Naive thymus-derived CD4-positive, alpha-beta T cell (primary cell): ENCODE measurements around the gene SAMD11. TPM values are rescaled to one million over a fixed set of nuclear protein-coding genes. Genes with fewer than 3 reads are reported as not detected.

Source experiments
- ATAC-seq: fragments of 150-1000 bp; cut with Tn5 transposase; 2 replicates; pipeline ENCODE4 v1.10.0; 2021; ENCODE audit warnings: mild to moderate bottlenecking, moderate library complexity
- CTCF ChIA-PET: fragments of 350-600 bp; sonication (Branson Sonifier 250); formaldehyde crosslinking; loops from one replicate; lab custom pipeline; 2021; ENCODE audit warnings: antibody characterized with exemption; lab: Charles Lee
- POLR2A ChIA-PET: fragments of 350-600 bp; sonication (Branson Sonifier 250); formaldehyde crosslinking; loops from one replicate; lab custom pipeline; 2021; ENCODE audit warnings: antibody characterized with exemption, inconsistent platforms; lab: Charles Lee
- DNase-seq, 9 donors: peaks; one replicate each; pipeline versions ENCODE4 v3.0.0 to v3.0.0-alpha.2; 2020 to 2022; ENCODE audit warnings: mixed read lengths in 1 of 9
- H3K27ac ChIP-seq: one replicate; pipeline ENCODE4 v1.7.0; 2013; ENCODE audit warnings: mild to moderate bottlenecking, low read depth, low read length, moderate library complexity
- H3K27me3 ChIP-seq, 2 donors: one replicate each; pipeline ENCODE4 v1.7.0; 2013; ENCODE audit warnings: low read length in 2 of 2, mild to moderate bottlenecking in 2 of 2, moderate library complexity in 2 of 2; ENCODE audit not compliant: control insufficient read depth in 2 of 2, insufficient read depth in 2 of 2
- H3K36me3 ChIP-seq, 3 experiments: 1 replicate in 2 of 3; 2 replicates in 1 of 3; pipeline ENCODE4 v1.7.0; 2013; ENCODE audit warnings: low read length in 3 of 3, mild to moderate bottlenecking in 3 of 3, moderate library complexity in 1 of 3; ENCODE audit not compliant: insufficient read depth in 3 of 3, control insufficient read depth in 2 of 3
- H3K4me1 ChIP-seq, 2 donors: one replicate each; pipeline ENCODE4 v1.7.0; 2013; ENCODE audit warnings: low read length in 2 of 2, mild to moderate bottlenecking in 2 of 2, moderate library complexity in 1 of 2; ENCODE audit not compliant: control insufficient read depth in 2 of 2, insufficient read depth in 2 of 2
- H3K4me3 ChIP-seq: 2 replicates; pipeline ENCODE4 v1.7.0; 2013; ENCODE audit warnings: mild to moderate bottlenecking, low read length
- H3K9me3 ChIP-seq, 3 experiments: 1 replicate in 2 of 3; 2 replicates in 1 of 3; pipeline ENCODE4 v1.7.0; 2013; ENCODE audit warnings: low read length in 3 of 3; ENCODE audit not compliant: control insufficient read depth in 2 of 3
- H3K27ac Mint-ChIP-seq, 9 donors: one replicate each; pipeline ENCODE4 v1.8.0; 2020 to 2022; ENCODE audit warnings: mixed read lengths in 9 of 9, mild to moderate bottlenecking in 8 of 9, moderate library complexity in 5 of 9, inconsistent platforms in 2 of 9
- H3K27me3 Mint-ChIP-seq, 5 donors: one replicate each; pipeline ENCODE4 v1.8.0; 2021 to 2022; ENCODE audit warnings: mixed read lengths in 5 of 5, mild to moderate bottlenecking in 1 of 5
- H3K36me3 Mint-ChIP-seq, 5 donors: one replicate each; pipeline ENCODE4 v1.8.0; 2020 to 2022; ENCODE audit warnings: mixed read lengths in 5 of 5, mild to moderate bottlenecking in 3 of 5, inconsistent platforms in 1 of 5
- H3K4me1 Mint-ChIP-seq, 7 donors: one replicate each; pipeline ENCODE4 v1.8.0; 2020 to 2022; ENCODE audit warnings: mixed read lengths in 7 of 7, mild to moderate bottlenecking in 3 of 7, inconsistent platforms in 1 of 7
- H3K4me3 Mint-ChIP-seq, 10 donors: one replicate each; pipeline ENCODE4 v1.8.0; 2020 to 2022; ENCODE audit warnings: mild to moderate bottlenecking in 10 of 10, mixed read lengths in 10 of 10, moderate library complexity in 6 of 10, inconsistent platforms in 2 of 10
- H3K9me3 Mint-ChIP-seq, 11 donors: one replicate each; pipeline ENCODE4 v1.8.0; 2020 to 2022; ENCODE audit warnings: mixed read lengths in 11 of 11, mild to moderate bottlenecking in 4 of 11, inconsistent platforms in 1 of 11, moderate library complexity in 1 of 11
- intact Hi-C, 2 donors: fragments of 100-400 bp; cut with micrococcal nuclease; formaldehyde crosslinking; loops; one replicate each; pipeline ENCODE4 v1.15.1; 2023
- polyA plus RNA-seq, 2 donors: library from polyadenylated mRNA; unstranded; fragments of 300-500 nt; fragmentation: Illumina TruSeq; gene quantifications; one replicate each; pipeline ENCODE4 v1.2.3, GENCODE V29; 2021
- total RNA-seq, 6 experiments: library from RNA in 5 of 6; stranded (reverse) in 5 of 6; gene quantifications; 1 replicate in 5 of 6; 2 replicates in 1 of 6; pipeline ENCODE4 v1.2.3 and lab custom pipeline; 2021 to 2026

Gene SAMD11
- total and polyA plus RNA-seq, 7 experiments from 2014 or later = 0.10 to 0.24 TPM; not detected in 5

GRCh38 chr1:991895-992294, 68.2 kb downstream of the SAMD11 start:
- POLR2A ChIA-PET = interaction anchor here (0.6 kb wide), 1 partner anchor 53 kb away, joined by 3 read pairs; no protein-coding TSS in a partner anchor
- H3K36me3 ChIP-seq = no peaks in the 10 kb centered on the region
- Mint-ChIP-seq H3K27ac (no peak overlapping the region), H3K4me3 (no peak overlapping the region), H3K9me3 (peaks cover 0 to 13% (median 6%) of the 10 kb centered on the region in 11 donors), H3K36me3 (peaks cover 0 to 7% (median 0%) of the 10 kb centered on the region in 5 donors), H3K4me1 (peaks cover 0 to 16% (median 9%) of the 10 kb centered on the region in 7 donors), H3K27me3 (peaks cover 6 to 53% (median 14%) of the 10 kb centered on the region in 5 donors)
- peaks cover 0 to 3% (median 0%) of the 10 kb centered on the region in 3 experiments for H3K9me3 ChIP-seq
- no peaks in the 10 kb centered on the region for H3K27me3 ChIP-seq
- CTCF ChIA-PET = interaction anchor here (0.8 kb wide), 1 partner anchor 9 kb away, joined by 3 read pairs; no protein-coding TSS in a partner anchor
- ATAC-seq = no peak
- H3K4me1 ChIP-seq = no peaks in the 10 kb centered on the region
- H3K27ac ChIP-seq = no peak overlapping the region
- H3K4me3 ChIP-seq = no peak overlapping the region
- DNase-seq = no peak
- intact Hi-C loops = no loop called here

- no peak overlapping the region for H3K4me3 Mint-ChIP-seq
- H3K36me3 ChIP-seq = no peaks in the 10 kb centered on the region
- ChIA-PET CTCF (interaction anchor here (0.8 kb wide), 1 partner anchor 9 kb away, joined by 3 read pairs; no protein-coding TSS in a partner anchor), POLR2A (no interaction called here)
- H3K27me3 Mint-ChIP-seq = peaks cover 6 to 56% (median 17%) of the 10 kb centered on the region in 5 donors
- peaks cover 0 to 13% (median 6%) of the 10 kb centered on the region in 11 donors for H3K9me3 Mint-ChIP-seq
- ATAC-seq (no peak), DNase-seq (no peak)
- no peaks in the 10 kb centered on the region for H3K4me1 ChIP-seq
- no peak overlapping the region for H3K27ac ChIP-seq
- peaks cover 0 to 3% (median 0%) of the 10 kb centered on the region in 3 experiments for H3K9me3 ChIP-seq
- H3K36me3 Mint-ChIP-seq = peaks cover 0 to 7% (median 0%) of the 10 kb centered on the region in 5 donors
- intact Hi-C loops = no loop called here
- H3K27me3 ChIP-seq = no peaks in the 10 kb centered on the region
- peaks cover 0 to 21% (median 12%) of the 10 kb centered on the region in 7 donors for H3K4me1 Mint-ChIP-seq
- no peak overlapping the region for H3K27ac Mint-ChIP-seq
- H3K4me3 ChIP-seq = no peak overlapping the region
These were observed 68.6 kb downstream of the SAMD11 start for GRCh38 chr1:992362-992761.

GRCh38 chr1:993379-993995, 69.8 kb downstream of the SAMD11 start:
- H3K4me1 Mint-ChIP-seq = peaks cover 0 to 21% (median 12%) of the 10 kb centered on the region in 7 donors

More at GRCh38 chr1:993379-993995, 69.8 kb downstream of the SAMD11 start:
- Mint-ChIP-seq H3K9me3 (peaks cover 0 to 11% (median 6%) of the 10 kb centered on the region in 11 donors), H3K4me3 (no peak overlapping the region), H3K27me3 (peaks cover 6 to 49% (median 17%) of the 10 kb centered on the region in 5 donors), H3K27ac (no peak overlapping the region), H3K36me3 (peaks cover 0 to 7% (median 0%) of the 10 kb centered on the region in 5 donors)
- no peak for ATAC-seq
- DNase-seq = peak in 1 of 9 donors; percentile 7
- no peak overlapping the region for H3K27ac ChIP-seq
- POLR2A ChIA-PET = interaction anchor here (0.6 kb wide), 1 partner anchor 55 kb away, joined by 4 read pairs; no protein-coding TSS in a partner anchor
- no peaks in the 10 kb centered on the region for H3K27me3 ChIP-seq
- H3K9me3 ChIP-seq = peaks cover 0 to 3% (median 0%) of the 10 kb centered on the region in 3 experiments
- H3K4me1 ChIP-seq = no peaks in the 10 kb centered on the region
- CTCF ChIA-PET = no interaction called here
- H3K36me3 ChIP-seq = no peaks in the 10 kb centered on the region
- intact Hi-C loops = no loop called here
- no peak overlapping the region for H3K4me3 ChIP-seq

Other genes with a start within 250 kb of the SAMD11 start
- gene OR4F16, start 237.3 kb upstream of the SAMD11 start, total RNA-seq = under 1 TPM in 1 of 5 experiments, not detected in 4; 0.35 TPM
- not detected for gene OR4F16, start 237.3 kb upstream of the SAMD11 start, polyA plus RNA-seq
- 10 to 100 TPM; 46.6 to 88.3 (median 67.9) TPM for gene NOC2L, start 35.3 kb downstream of the SAMD11 start, total RNA-seq
- 10 to 100 TPM; 62.7 to 82.5 TPM for gene NOC2L, start 35.3 kb downstream of the SAMD11 start, polyA plus RNA-seq
- gene KLHL17, start 36.7 kb downstream of the SAMD11 start, total RNA-seq = 10 to 100 TPM; 14.2 to 34.2 (median 32.0) TPM
- gene KLHL17, start 36.7 kb downstream of the SAMD11 start, polyA plus RNA-seq = 1 to 10 TPM in 1 of 2 donors, under 1 TPM in 1; 0.58 to 2.6 TPM
- gene PLEKHN1, start 42.6 kb downstream of the SAMD11 start, total RNA-seq = 1 to 10 TPM in 3 of 5 experiments, under 1 TPM in 2; 0.24 to 3.0 (median 1.0) TPM
- under 1 TPM in 1 of 2 donors, not detected in 1; 0.18 TPM for gene PLEKHN1, start 42.6 kb downstream of the SAMD11 start, polyA plus RNA-seq
- gene PERM1, start 58.2 kb downstream of the SAMD11 start, total RNA-seq = not detected
- gene PERM1, start 58.2 kb downstream of the SAMD11 start, polyA plus RNA-seq = not detected
- 10 to 100 TPM in 2 of 5 experiments, under 1 TPM in 1, not detected in 2; 0.22 to 35.0 (median 18.8) TPM for gene HES4, start 76.2 kb downstream of the SAMD11 start, total RNA-seq
- 1 to 10 TPM in 1 of 2 donors, under 1 TPM in 1; 0.61 to 1.8 TPM for gene HES4, start 76.2 kb downstream of the SAMD11 start, polyA plus RNA-seq
- 100 to 1,000 TPM in 1 of 5 experiments, 10 to 100 TPM in 4; 17.4 to 227 (median 25.4) TPM for gene ISG15, start 89.6 kb downstream of the SAMD11 start, total RNA-seq
- 100 to 1,000 TPM; 114 to 218 TPM for gene ISG15, start 89.6 kb downstream of the SAMD11 start, polyA plus RNA-seq
- 10 to 100 TPM in 1 of 5 experiments, 1 to 10 TPM in 4; 1.8 to 10.9 (median 4.9) TPM for gene AGRN, start 96.2 kb downstream of the SAMD11 start, total RNA-seq
- 1 to 10 TPM in 1 of 2 donors, under 1 TPM in 1; 0.19 to 1.2 TPM for gene AGRN, start 96.2 kb downstream of the SAMD11 start, polyA plus RNA-seq
- gene RNF223, start 150.4 kb downstream of the SAMD11 start, total RNA-seq = under 1 TPM in 1 of 5 experiments, not detected in 4; 0.32 TPM
- not detected for gene RNF223, start 150.4 kb downstream of the SAMD11 start, polyA plus RNA-seq
- gene C1orf159, start 192.2 kb downstream of the SAMD11 start, total RNA-seq = 10 to 100 TPM; 17.6 to 21.9 (median 19.6) TPM
- 10 to 100 TPM in 1 of 2 donors, 1 to 10 TPM in 1; 6.4 to 10.5 TPM for gene C1orf159, start 192.2 kb downstream of the SAMD11 start, polyA plus RNA-seq
- gene TTLL10, start 250.0 kb downstream of the SAMD11 start, total RNA-seq = under 1 TPM in 2 of 5 experiments, not detected in 3; 0.58 to 0.80 TPM
- not detected for gene TTLL10, start 250.0 kb downstream of the SAMD11 start, polyA plus RNA-seq